ENCODE data around the gene ATG10.

The ATG10 gene

DNA sequence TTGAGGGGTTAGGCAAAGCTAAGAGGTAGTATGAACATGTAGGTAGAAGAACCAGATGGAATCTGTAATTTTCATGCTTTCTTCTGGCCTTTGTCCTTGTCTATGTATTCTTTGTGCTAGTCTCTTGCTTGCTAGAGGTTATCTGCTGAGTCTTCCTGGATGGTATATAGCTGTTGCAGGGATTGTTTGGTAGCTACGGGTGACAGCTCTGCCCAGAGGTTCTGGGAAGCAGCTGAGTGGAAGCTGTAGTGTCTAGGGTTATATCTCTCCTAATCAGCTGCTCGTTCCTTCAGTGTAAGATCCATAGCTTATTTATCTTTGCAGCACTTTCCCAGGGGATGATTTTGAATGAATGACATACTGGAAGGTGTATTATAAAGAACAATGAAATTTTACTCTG is 100.3 kb downstream of the ATG10 start:
- H3K36me3 ChIP-seq (ENCODE audit: control insufficient read depth, insufficient read depth, low read length) = no peaks in the 10 kb centered on the region
- H3K27me3 ChIP-seq (replicated peaks; ENCODE audit: control insufficient read depth, insufficient read depth, low read length, poor library complexity, severe bottlenecking) = no peaks in the 10 kb centered on the region
- no peak overlapping the region for H3K4me3 ChIP-seq (ENCODE audit: insufficient read depth, low read depth, low read length, poor library complexity, severe bottlenecking)
- no peaks in the 10 kb centered on the region for H3K4me1 ChIP-seq (ENCODE audit: control insufficient read depth, insufficient read depth, low read length, poor library complexity, severe bottlenecking)
- H3K27ac ChIP-seq (ENCODE audit: insufficient read depth, low read length, poor library complexity, severe bottlenecking) = no peak overlapping the region
- no peak for DNase-seq
- H3K9me3 ChIP-seq (ENCODE audit: control insufficient read depth, low read length) = no peaks in the 10 kb centered on the region

GRCh38 chr5:82073179-82073578 is 101.4 kb downstream of the ATG10 start:
- Histone ChIP-seq H3K36me3 (ENCODE audit: control insufficient read depth, insufficient read depth, low read length) (no peaks in the 10 kb centered on the region), H3K27ac (ENCODE audit: insufficient read depth, low read length, poor library complexity, severe bottlenecking) (no peak overlapping the region), H3K27me3 (replicated peaks; ENCODE audit: control insufficient read depth, insufficient read depth, low read length, poor library complexity, severe bottlenecking) (no peaks in the 10 kb centered on the region), H3K4me3 (ENCODE audit: insufficient read depth, low read depth, low read length, poor library complexity, severe bottlenecking) (no peak overlapping the region), H3K4me1 (ENCODE audit: control insufficient read depth, insufficient read depth, low read length, poor library complexity, severe bottlenecking) (no peaks in the 10 kb centered on the region), H3K9me3 (ENCODE audit: control insufficient read depth, low read length) (no peaks in the 10 kb centered on the region)
- DNase-seq = no peak

DNA sequence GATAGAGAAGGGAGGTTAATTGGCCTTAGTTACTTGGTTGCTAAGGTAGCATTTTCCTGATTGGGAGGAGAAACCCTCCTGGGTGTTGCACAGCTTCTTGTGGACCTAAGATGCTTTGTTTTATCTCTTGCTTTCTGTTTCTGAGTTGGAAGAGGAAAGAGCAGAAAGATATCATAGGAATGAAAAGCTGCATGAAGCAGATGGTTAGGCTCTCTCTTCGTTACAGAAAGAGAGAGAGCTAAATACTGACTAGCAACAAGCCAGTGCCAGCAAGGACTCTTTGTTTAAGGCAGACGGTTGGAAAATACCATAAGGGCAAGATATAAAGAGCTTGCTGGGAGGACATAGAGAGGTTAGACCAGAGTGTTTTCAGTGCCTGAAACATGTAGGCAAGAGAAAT is 103.1 kb downstream of the ATG10 start:
- Histone ChIP-seq H3K9me3 (ENCODE audit: control insufficient read depth, low read length) (no peaks in the 10 kb centered on the region), H3K27ac (ENCODE audit: insufficient read depth, low read length, poor library complexity, severe bottlenecking) (no peak overlapping the region), H3K4me1 (ENCODE audit: control insufficient read depth, insufficient read depth, low read length, poor library complexity, severe bottlenecking) (no peaks in the 10 kb centered on the region), H3K36me3 (ENCODE audit: control insufficient read depth, insufficient read depth, low read length) (no peaks in the 10 kb centered on the region), H3K4me3 (ENCODE audit: insufficient read depth, low read depth, low read length, poor library complexity, severe bottlenecking) (no peak overlapping the region), H3K27me3 (replicated peaks; ENCODE audit: control insufficient read depth, insufficient read depth, low read length, poor library complexity, severe bottlenecking) (no peaks in the 10 kb centered on the region)
- DNase-seq = no peak

DNA sequence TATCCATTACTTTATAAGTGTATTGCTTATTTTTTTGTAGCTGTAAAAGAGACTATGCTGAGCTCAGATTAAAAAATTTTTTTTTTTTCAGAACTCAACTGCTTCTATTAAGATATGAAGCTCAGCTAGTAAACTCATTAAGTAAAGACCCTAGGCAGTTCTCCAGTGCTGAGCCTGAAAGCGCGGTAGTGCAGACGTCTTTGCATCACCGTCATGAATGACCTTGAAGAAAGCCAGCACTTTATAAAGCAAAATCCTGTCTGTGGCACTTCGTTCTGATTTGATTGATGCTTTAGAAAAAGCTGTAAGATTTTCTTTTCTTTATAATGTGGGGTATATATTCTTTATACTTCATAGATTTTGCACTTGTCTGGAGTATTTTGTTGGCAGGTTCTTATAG is 105.7 kb downstream of the ATG10 start:
- no peak for DNase-seq
- Histone ChIP-seq H3K27me3 (replicated peaks; ENCODE audit: control insufficient read depth, insufficient read depth, low read length, poor library complexity, severe bottlenecking) (no peaks in the 10 kb centered on the region), H3K27ac (ENCODE audit: insufficient read depth, low read length, poor library complexity, severe bottlenecking) (no peak overlapping the region)

GRCh38 chr5:82091617-82092016 is 119.8 kb downstream of the ATG10 start:
- no peaks in the 10 kb centered on the region for H3K4me1 ChIP-seq (ENCODE audit: control insufficient read depth, insufficient read depth, low read length, poor library complexity, severe bottlenecking)
- no peak overlapping the region for H3K27ac ChIP-seq (ENCODE audit: insufficient read depth, low read length, poor library complexity, severe bottlenecking)
- no peaks in the 10 kb centered on the region for H3K27me3 ChIP-seq (replicated peaks; ENCODE audit: control insufficient read depth, insufficient read depth, low read length, poor library complexity, severe bottlenecking)
- no peaks in the 10 kb centered on the region for H3K9me3 ChIP-seq (ENCODE audit: control insufficient read depth, low read length)
- no peak for DNase-seq
- no peaks in the 10 kb centered on the region for H3K36me3 ChIP-seq (ENCODE audit: control insufficient read depth, insufficient read depth, low read length)
- no peak overlapping the region for H3K4me3 ChIP-seq (ENCODE audit: insufficient read depth, low read depth, low read length, poor library complexity, severe bottlenecking)

More for the DNA sequence above, 105.7 kb downstream of the ATG10 start:
- no peaks in the 10 kb centered on the region for H3K9me3 ChIP-seq (ENCODE audit: control insufficient read depth, low read length)
- H3K4me1 ChIP-seq (ENCODE audit: control insufficient read depth, insufficient read depth, low read length, poor library complexity, severe bottlenecking) = no peaks in the 10 kb centered on the region
- no peak overlapping the region for H3K4me3 ChIP-seq (ENCODE audit: insufficient read depth, low read depth, low read length, poor library complexity, severe bottlenecking)
- H3K36me3 ChIP-seq (ENCODE audit: control insufficient read depth, insufficient read depth, low read length) = no peaks in the 10 kb centered on the region

DNA sequence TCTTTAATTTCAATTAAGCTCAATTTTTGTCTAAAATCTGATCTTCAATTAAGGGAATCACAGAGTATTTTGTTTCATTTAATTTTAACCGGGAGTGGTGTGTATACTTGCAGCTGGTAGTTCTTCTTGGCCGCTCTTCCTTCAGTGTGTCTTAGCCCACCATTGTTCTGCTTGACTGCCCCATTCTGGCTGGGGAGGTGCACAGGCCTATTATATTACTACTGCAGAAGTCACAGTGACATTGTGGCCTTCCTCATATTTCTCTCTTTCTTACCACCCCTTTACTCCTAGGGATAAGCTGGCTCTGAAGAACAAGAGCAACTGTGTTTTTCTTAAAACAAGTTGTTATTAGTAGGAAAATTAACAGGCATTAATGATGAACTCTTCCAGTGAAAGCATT is 123.7 kb downstream of the ATG10 start:
- Histone ChIP-seq H3K36me3 (ENCODE audit: control insufficient read depth, insufficient read depth, low read length) (no peaks in the 10 kb centered on the region), H3K4me1 (ENCODE audit: control insufficient read depth, insufficient read depth, low read length, poor library complexity, severe bottlenecking) (no peaks in the 10 kb centered on the region), H3K27me3 (replicated peaks; ENCODE audit: control insufficient read depth, insufficient read depth, low read length, poor library complexity, severe bottlenecking) (no peaks in the 10 kb centered on the region), H3K4me3 (ENCODE audit: insufficient read depth, low read depth, low read length, poor library complexity, severe bottlenecking) (no peak overlapping the region), H3K27ac (ENCODE audit: insufficient read depth, low read length, poor library complexity, severe bottlenecking) (no peak overlapping the region), H3K9me3 (ENCODE audit: control insufficient read depth, low read length) (no peaks in the 10 kb centered on the region)
- no peak for DNase-seq

- Histone ChIP-seq H3K4me3 (ENCODE audit: insufficient read depth, low read depth, low read length, poor library complexity, severe bottlenecking) (no peak overlapping the region), H3K36me3 (ENCODE audit: control insufficient read depth, insufficient read depth, low read length) (no peaks in the 10 kb centered on the region), H3K27me3 (replicated peaks; ENCODE audit: control insufficient read depth, insufficient read depth, low read length, poor library complexity, severe bottlenecking) (no peaks in the 10 kb centered on the region), H3K4me1 (ENCODE audit: control insufficient read depth, insufficient read depth, low read length, poor library complexity, severe bottlenecking) (no peaks in the 10 kb centered on the region), H3K27ac (ENCODE audit: insufficient read depth, low read length, poor library complexity, severe bottlenecking) (no peak overlapping the region), H3K9me3 (ENCODE audit: control insufficient read depth, low read length) (no peaks in the 10 kb centered on the region)
- DNase-seq = no peak
Measured at GRCh38 chr5:82096249-82096648, 124.4 kb downstream of the ATG10 start.

- no peak for DNase-seq
Measured at GRCh38 chr5:82100303-82101077, 128.7 kb downstream of the ATG10 start.

GRCh38 chr5:82104872-82105271 is 133.0 kb downstream of the ATG10 start:
- H3K27me3 ChIP-seq (replicated peaks; ENCODE audit: control insufficient read depth, insufficient read depth, low read length, poor library complexity, severe bottlenecking) = no peaks in the 10 kb centered on the region
- no peak overlapping the region for H3K4me3 ChIP-seq (ENCODE audit: insufficient read depth, low read depth, low read length, poor library complexity, severe bottlenecking)
- DNase-seq = no peak
- no peak overlapping the region for H3K27ac ChIP-seq (ENCODE audit: insufficient read depth, low read length, poor library complexity, severe bottlenecking)
- no peaks in the 10 kb centered on the region for H3K4me1 ChIP-seq (ENCODE audit: control insufficient read depth, insufficient read depth, low read length, poor library complexity, severe bottlenecking)
- no peaks in the 10 kb centered on the region for H3K36me3 ChIP-seq (ENCODE audit: control insufficient read depth, insufficient read depth, low read length)
- H3K9me3 ChIP-seq (ENCODE audit: control insufficient read depth, low read length) = no peaks in the 10 kb centered on the region

More at GRCh38 chr5:82100303-82101077, 128.7 kb downstream of the ATG10 start:
- Histone ChIP-seq H3K27ac (ENCODE audit: insufficient read depth, low read length, poor library complexity, severe bottlenecking) (no peak overlapping the region), H3K4me3 (ENCODE audit: insufficient read depth, low read depth, low read length, poor library complexity, severe bottlenecking) (no peak overlapping the region), H3K27me3 (replicated peaks; ENCODE audit: control insufficient read depth, insufficient read depth, low read length, poor library complexity, severe bottlenecking) (no peaks in the 10 kb centered on the region), H3K9me3 (ENCODE audit: control insufficient read depth, low read length) (no peaks in the 10 kb centered on the region), H3K4me1 (ENCODE audit: control insufficient read depth, insufficient read depth, low read length, poor library complexity, severe bottlenecking) (no peaks in the 10 kb centered on the region), H3K36me3 (ENCODE audit: control insufficient read depth, insufficient read depth, low read length) (no peaks in the 10 kb centered on the region)

- Histone ChIP-seq H3K4me3 (ENCODE audit: insufficient read depth, low read depth, low read length, poor library complexity, severe bottlenecking) (no peak overlapping the region), H3K27ac (ENCODE audit: insufficient read depth, low read length, poor library complexity, severe bottlenecking) (no peak overlapping the region), H3K9me3 (ENCODE audit: control insufficient read depth, low read length) (no peaks in the 10 kb centered on the region), H3K36me3 (ENCODE audit: control insufficient read depth, insufficient read depth, low read length) (no peaks in the 10 kb centered on the region), H3K27me3 (replicated peaks; ENCODE audit: control insufficient read depth, insufficient read depth, low read length, poor library complexity, severe bottlenecking) (no peaks in the 10 kb centered on the region), H3K4me1 (ENCODE audit: control insufficient read depth, insufficient read depth, low read length, poor library complexity, severe bottlenecking) (no peaks in the 10 kb centered on the region)
- DNase-seq = no peak
Measured at GRCh38 chr5:82105457-82105856, 133.6 kb downstream of the ATG10 start.
